NCI-H146 (cell line): Measurements from ENCODE around the gene IGSF5.
"Not testable (repeated sequence)": the region's sequence is repeated elsewhere in the genome, so short reads cannot be mapped to it uniquely, and the experiment has no call there.

Experiments used
- DNase-seq: peaks from one replicate; lab custom pipeline; 2025; lab: John Stamatoyannopoulos, UW

Gene IGSF5

GRCh38 chr21:39744883-39745282 lies at the start of gene IGSF5:
IGSF5 (plus strand) TSS chr21:39745183; CDS start chr21:39745510, 327 bp downstream.
- not testable (repeated sequence) for DNase-seq

DNA sequence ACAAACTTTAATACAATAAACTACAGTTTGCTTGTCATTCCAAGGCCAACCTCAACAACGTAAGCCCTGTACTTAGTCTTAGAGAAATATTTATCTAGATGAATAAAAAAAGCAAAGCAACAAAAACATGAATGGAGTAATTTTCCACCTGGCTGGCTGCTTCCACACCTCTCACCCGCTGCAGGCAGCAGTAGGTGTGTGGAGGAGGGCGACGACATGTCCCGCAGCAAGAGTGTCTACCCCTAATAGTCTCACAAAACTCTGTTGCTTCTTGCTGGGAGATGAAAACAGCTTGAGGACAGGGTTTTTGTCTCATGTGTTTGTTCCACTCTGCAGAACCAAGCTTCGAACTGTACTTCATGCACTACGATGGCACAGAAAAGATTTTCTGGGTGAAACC lies 48.8 kb upstream of the IGSF5 start:
- DNase-seq = no peak

DNA sequence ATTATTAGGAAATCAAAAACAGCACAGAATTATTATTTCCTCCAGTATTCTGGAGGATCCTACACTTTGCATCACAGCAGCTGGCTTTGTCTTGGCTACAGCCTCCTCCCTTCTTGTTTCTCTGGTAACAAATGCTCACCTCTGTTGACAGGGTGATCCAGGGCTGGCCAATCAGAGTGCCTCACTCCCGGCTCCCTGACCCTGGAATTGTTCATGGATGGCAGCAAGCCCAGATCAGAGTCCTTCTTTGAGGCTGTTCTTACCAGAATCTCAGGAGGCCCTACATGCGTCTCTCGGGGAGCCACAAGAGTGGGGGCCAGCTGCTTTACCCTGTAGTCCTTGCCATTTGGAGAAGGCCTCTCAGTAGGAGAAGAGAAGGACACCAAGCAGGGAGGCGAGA lies 48.4 kb upstream of the IGSF5 start:
- DNase-seq = peak; percentile 7

GRCh38 chr21:39700318-39700717 lies 44.7 kb upstream of the IGSF5 start:
- DNase-seq = no peak

DNA sequence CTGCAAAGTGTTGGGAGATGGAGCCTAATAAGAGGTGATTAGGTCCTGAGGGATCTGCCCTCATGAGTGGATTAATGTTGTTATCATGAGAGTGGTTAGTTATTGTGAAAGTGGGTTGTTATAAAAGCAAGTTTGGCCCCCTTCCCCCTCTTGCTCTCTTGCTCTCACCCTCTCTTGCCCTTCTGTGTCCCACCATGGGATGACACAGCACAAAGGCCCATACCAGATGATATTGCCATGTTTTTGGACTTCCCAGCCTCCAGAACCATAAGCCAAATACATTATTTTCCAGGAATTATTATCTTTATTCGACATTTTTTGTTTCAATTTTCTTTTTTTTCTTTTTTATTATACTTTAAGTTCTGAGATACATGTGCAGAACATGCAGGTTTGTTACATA lies 41.4 kb upstream of the IGSF5 start:
- no peak for DNase-seq

- peak; percentile 1 for DNase-seq
These were observed 39.1 kb upstream of the IGSF5 start for GRCh38 chr21:39705849-39706248.

- DNase-seq = no peak
These were observed 37.7 kb upstream of the IGSF5 start for GRCh38 chr21:39707316-39707715.

- DNase-seq = no peak
These were observed 34.1 kb upstream of the IGSF5 start for GRCh38 chr21:39710866-39711265.

GRCh38 chr21:39712273-39712672 lies 32.7 kb upstream of the IGSF5 start:
- no peak for DNase-seq

GRCh38 chr21:39712976-39713375 lies 32.0 kb upstream of the IGSF5 start:
- DNase-seq = peak; percentile 41

DNA sequence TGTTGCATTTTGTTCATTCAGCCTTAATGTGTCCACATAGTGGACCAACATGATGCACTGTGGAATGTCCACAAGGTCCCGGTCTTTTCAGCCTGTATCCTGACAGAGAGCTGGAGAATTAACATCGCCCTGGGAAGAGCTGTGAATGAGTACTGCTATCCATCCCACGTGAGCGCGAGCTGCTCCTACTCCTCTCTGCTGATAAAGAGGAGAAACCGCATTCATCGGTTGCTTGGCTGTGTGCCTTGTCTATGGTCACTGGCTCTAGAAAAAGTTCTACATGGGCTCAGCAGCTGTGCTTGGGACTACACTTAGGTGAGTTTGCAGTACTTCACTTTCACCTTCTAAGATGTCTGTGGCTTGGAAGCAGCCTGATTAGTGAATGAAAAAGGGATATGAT lies 31.1 kb upstream of the IGSF5 start:
- DNase-seq = no peak

DNA sequence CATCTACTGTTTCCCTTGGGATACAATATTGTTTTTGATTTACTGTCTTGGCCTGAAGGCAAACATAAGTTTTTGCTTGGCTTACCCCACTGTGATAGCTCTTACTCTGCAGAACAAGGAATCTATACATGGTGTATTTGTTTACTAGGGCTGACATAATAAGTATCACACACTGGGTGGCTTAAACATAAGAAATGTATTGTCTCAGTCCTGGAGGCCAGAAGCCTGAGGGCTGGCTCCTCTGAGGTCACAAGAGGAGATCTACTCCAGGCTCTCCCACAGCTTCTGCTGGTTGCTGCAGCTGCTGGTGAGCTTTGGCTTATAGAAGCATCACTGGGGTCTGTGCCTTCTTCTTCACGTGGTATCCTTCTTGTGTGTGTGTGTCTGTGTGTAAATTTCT lies 30.7 kb upstream of the IGSF5 start:
- DNase-seq = no peak

DNA sequence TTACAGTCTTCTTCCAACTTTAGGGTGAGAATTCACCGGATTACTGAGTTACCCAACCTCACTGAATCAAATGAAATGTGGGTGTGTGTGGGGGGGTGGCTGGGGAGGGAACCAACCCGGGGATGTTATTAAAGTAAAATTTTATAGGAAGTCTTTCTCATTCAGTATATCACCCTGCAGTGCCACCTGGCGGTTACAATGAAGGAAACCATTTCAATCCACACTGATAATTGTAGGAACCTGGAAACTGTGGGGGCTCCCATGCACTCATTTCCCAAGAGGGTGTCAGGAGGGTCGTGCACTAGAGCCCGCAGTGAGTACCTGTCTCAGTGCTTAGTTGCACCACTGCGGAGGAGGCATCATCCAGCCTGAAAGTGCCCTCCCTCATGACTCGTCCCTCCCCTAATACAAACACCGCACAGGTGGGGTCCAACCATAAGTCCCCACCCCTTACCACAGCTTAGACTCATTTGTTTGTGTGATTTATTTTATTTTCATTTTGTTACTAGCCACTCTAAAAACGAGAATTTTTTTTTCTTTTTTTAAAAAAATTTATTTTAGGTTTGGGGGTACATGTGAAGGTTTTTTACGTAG lies 29.1 kb upstream of the IGSF5 start:
- DNase-seq = peak; percentile 55

GRCh38 chr21:39720126-39720778 lies 24.7 kb upstream of the IGSF5 start:
- no peak for DNase-seq

GRCh38 chr21:39721885-39722284 lies 23.1 kb upstream of the IGSF5 start:
- no peak for DNase-seq

GRCh38 chr21:39724944-39725343 lies 20.0 kb upstream of the IGSF5 start:
- no peak for DNase-seq

GRCh38 chr21:39726133-39726532 lies 18.9 kb upstream of the IGSF5 start:
- no peak for DNase-seq

GRCh38 chr21:39727401-39728120 lies 17.4 kb upstream of the IGSF5 start:
- DNase-seq = no peak

- DNase-seq = no peak
These were observed 16.6 kb upstream of the IGSF5 start for GRCh38 chr21:39728341-39728740.

DNA sequence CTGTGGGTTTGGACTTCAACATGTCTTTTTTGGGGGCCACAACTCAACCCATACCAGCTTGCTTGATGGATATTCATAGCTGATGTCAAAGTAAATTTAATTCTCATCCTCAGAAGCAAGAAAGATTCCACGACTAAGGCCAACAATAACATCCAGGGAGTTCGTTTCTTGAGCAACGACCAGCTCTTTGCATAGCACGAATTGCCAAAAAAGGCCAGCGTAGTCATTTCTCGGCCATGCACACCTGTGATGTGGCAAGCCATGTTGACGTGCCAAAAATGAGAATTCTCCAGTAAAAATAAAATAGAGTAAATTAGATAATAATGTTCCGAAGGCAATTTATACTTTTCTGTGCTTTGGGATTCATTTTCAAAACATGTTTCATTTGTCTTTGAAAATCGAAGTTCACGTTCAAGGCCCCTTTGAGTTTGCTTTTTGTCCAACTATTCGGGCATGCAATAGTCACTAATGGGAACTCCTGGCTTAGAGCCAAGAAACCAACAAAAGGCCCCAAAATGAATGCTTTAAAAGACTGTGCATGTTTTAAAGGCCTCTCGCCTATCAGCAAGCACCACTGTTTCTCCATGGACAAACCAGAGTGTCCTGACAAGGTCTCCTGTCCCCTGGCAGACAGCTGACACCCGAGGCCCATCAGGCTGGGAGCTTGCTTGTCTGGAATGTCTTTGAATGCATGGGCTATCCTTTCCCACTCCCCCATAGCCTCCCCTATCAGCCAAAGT lies 14.4 kb upstream of the IGSF5 start:
- no peak for DNase-seq

- DNase-seq = no peak
These were observed 8.3 kb upstream of the IGSF5 start for GRCh38 chr21:39736716-39737115.

DNA sequence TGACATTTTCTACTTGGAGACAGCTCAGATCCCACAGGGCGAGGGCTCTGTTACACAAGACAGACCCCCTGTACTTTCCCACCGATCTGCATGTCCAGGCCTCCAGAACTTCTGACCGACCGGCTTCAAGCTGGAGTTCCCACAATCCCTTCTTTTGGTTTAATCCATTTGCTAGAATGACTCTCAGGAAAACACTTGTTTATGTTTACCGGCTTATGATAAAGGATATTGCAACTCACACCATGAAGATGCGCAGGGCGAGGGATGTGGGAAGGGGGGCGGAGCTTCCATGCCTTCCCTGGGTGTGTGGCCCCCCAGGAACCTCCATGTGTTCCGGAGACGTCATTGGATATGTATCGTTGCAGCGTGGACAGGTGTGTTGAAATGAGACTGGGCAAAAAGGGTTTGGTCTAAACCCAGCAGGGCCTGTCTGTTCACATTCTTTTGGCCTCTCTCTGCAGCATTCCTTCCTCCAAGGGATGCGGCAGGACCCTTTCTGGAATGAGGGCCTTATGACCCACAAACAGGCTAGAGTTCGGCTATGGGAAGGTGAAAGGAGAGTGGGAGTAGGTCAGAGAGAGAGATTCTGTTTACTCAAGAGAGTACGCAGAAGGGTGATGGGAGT lies 7.5 kb upstream of the IGSF5 start:
- DNase-seq = no peak
